HepG2 (cell line): ENCODE results near the gene TROAP. TPM values are rescaled to one million over a fixed set of nuclear protein-coding genes. Genes with fewer than 3 reads are reported as not detected.

ENCODE experiments used
- ATAC-seq: fragments of 200-7000 bp; cut with Tn5 transposase; 3 replicates; pipeline ENCODE4 v1.9.1; 2020; ENCODE audit warnings: mild to moderate bottlenecking, moderate library complexity
- BruUV-seq: library from RNA; stranded (reverse); fragments of 400-500 nt; replicated peaks from 2 replicates; lab custom pipeline; 2021; lab: Mats Ljungman, UMichigan
- CTCF ChIA-PET: fragments of 300-600 bp; formaldehyde crosslinking; extraction: SDS; loops from one replicate; lab custom pipeline; 2021; ENCODE audit warnings: low total read pairs, inconsistent platforms, low intra/inter-chr PET ratio; lab: Yijun Ruan, JAX
- POLR2A ChIA-PET: fragments of 350-600 bp; sonication (Branson Sonifier 250); formaldehyde crosslinking; loops from one replicate; lab custom pipeline; 2020; ENCODE audit warnings: antibody characterized with exemption, inconsistent platforms; lab: Yijun Ruan, JAX
- DNase-seq: peaks from one replicate; pipeline ENCODE4 v3.0.0-alpha.2; 2015; ENCODE audit warnings: low spot score
- FAIRE-seq: peaks from 3 replicates; lab custom pipeline; 2011; peaks lifted over from hg19 to GRCh38; lab: Jason Lieb, UNC
- H2AFZ ChIP-seq: one replicate; pipeline ENCODE4 v1.6.1; 2011; ENCODE audit warnings: low read length, inconsistent platforms
- H3K27ac ChIP-seq: fragments of 300-600 bp; 3 replicates; pipeline ENCODE4 v1.8.0; 2011; ENCODE audit warnings: mixed run types, mild to moderate bottlenecking, mixed read lengths, low read length, inconsistent platforms; ENCODE audit not compliant: insufficient read depth; ENCODE audit errors: extremely low read length
- H3K27me3 ChIP-seq, 2 experiments: fragments of 200-600 bp in 1 of 2; 2 replicates in 1 of 2; 3 replicates in 1 of 2; pipeline versions ENCODE4 v1.6.0 to v1.8.0; 2011; ENCODE audit warnings: low read length in 2 of 2, mild to moderate bottlenecking in 2 of 2, moderate library complexity in 2 of 2, inconsistent platforms in 1 of 2; ENCODE audit not compliant: insufficient read depth in 2 of 2, control insufficient read depth in 1 of 2
- H3K36me3 ChIP-seq, 2 experiments: fragments of 200-600 bp in 1 of 2; replicated peaks in 1 of 2; 2 replicates in 1 of 2; 3 replicates in 1 of 2; pipeline versions ENCODE4 v1.5.1 to v1.8.0; 2011; ENCODE audit warnings: low read length in 2 of 2, inconsistent platforms in 1 of 2; ENCODE audit not compliant: insufficient read depth in 2 of 2, control insufficient read depth in 1 of 2
- H3K4me1 ChIP-seq: 2 replicates; pipeline ENCODE4 v1.5.1; 2012; ENCODE audit warnings: low read length, inconsistent platforms; ENCODE audit not compliant: insufficient read depth
- H3K4me2 ChIP-seq: 2 replicates; pipeline ENCODE4 v1.6.0; 2011; ENCODE audit warnings: low read depth, low read length, inconsistent platforms
- H3K4me3 ChIP-seq, 3 experiments: fragments of 200-600 bp in 1 of 3; sonication (generic), shearing (Covaris generic) in 1 of 3; replicated peaks in 1 of 3; 2 replicates each; pipeline ENCODE4 v1.5.1; 2011 to 2016; ENCODE audit warnings: low read length in 3 of 3, inconsistent platforms in 2 of 3, low read depth in 2 of 3, mild to moderate bottlenecking in 2 of 3, control low read depth in 1 of 3, mixed read lengths in 1 of 3; ENCODE audit not compliant: insufficient read depth in 1 of 3
- H3K79me2 ChIP-seq: one replicate; pipeline ENCODE4 v1.6.1; 2011; ENCODE audit warnings: low read length, inconsistent platforms; ENCODE audit not compliant: insufficient read depth
- H3K9ac ChIP-seq: 2 replicates; pipeline ENCODE4 v1.6.0; 2011; ENCODE audit warnings: mild to moderate bottlenecking, low read depth, low read length, inconsistent platforms; ENCODE audit not compliant: insufficient read depth
- H3K9me3 ChIP-seq: 2 replicates; pipeline ENCODE4 v1.5.1; 2012; ENCODE audit warnings: mild to moderate bottlenecking, low read length
- H4K20me1 ChIP-seq: 2 replicates; pipeline ENCODE4 v1.6.0; 2011; ENCODE audit warnings: inconsistent platforms, mild to moderate bottlenecking, low read length, moderate library complexity; ENCODE audit not compliant: insufficient read depth
- CHCHD3 ChIP-seq: sonication (generic); formaldehyde crosslinking; IDR thresholded peaks from 2 replicates; pipeline ENCODE4 v1.8.0; 2022; ENCODE audit warnings: mild to moderate bottlenecking, missing genetic modification reagents, moderate library complexity
- FIP1L1 ChIP-seq: fragments of 200-400 bp; formaldehyde crosslinking; IDR thresholded peaks from 2 replicates; pipeline ENCODE4 v1.6.1; 2018; ENCODE audit warnings: low read depth, mild to moderate bottlenecking, low read length, moderate library complexity, borderline replicate concordance; ENCODE audit not compliant: insufficient read depth
- FOXA1 ChIP-seq, 2 experiments: fragments of 450-650 bp in 1 of 2; sonication (generic) in 1 of 2; formaldehyde crosslinking in 1 of 2; IDR thresholded peaks; 2 replicates each; pipeline versions ENCODE4 v1.4.0 to v1.6.1; 2016 to 2020; ENCODE audit warnings: missing genetic modification reagents in 1 of 2
- HMG20B ChIP-seq: conservative IDR thresholded peaks from 2 replicates; pipeline ENCODE4 v1.6.1; 2016; ENCODE audit warnings: missing genetic modification reagents, missing compliant biosample characterization
- NFKBIZ ChIP-seq: IDR thresholded peaks from 2 replicates; pipeline ENCODE4 v1.6.1; 2018; ENCODE audit warnings: missing genetic modification reagents, missing compliant biosample characterization
- NFRKB ChIP-seq: fragments of 450-650 bp; IDR thresholded peaks from 2 replicates; pipeline ENCODE4 v1.6.1; 2017
- TEAD3 ChIP-seq: optimal IDR thresholded peaks from 2 replicates; pipeline ENCODE3; 2016; ENCODE audit warnings: borderline replicate concordance
- ZBTB42 ChIP-seq: sonication (generic); formaldehyde crosslinking; IDR thresholded peaks from 2 replicates; pipeline ENCODE4 v1.5.0; 2020; ENCODE audit warnings: mild to moderate bottlenecking, missing genetic modification reagents
- ZMAT3 ChIP-seq: sonication (generic); formaldehyde crosslinking; conservative IDR thresholded peaks from 2 replicates; pipeline ENCODE4 v1.7.0; 2021; ENCODE audit warnings: missing genetic modification reagents
- ZNF251 ChIP-seq: sonication (generic); formaldehyde crosslinking; IDR thresholded peaks from 2 replicates; pipeline ENCODE4 v1.9.0; 2021; ENCODE audit warnings: mild to moderate bottlenecking, missing genetic modification reagents
- ZNF432 ChIP-seq: sonication (generic); formaldehyde crosslinking; IDR thresholded peaks from 2 replicates; pipeline ENCODE4 v1.5.0; 2020; ENCODE audit warnings: missing genetic modification reagents, mild to moderate bottlenecking, borderline replicate concordance
- ZNF598 ChIP-seq: sonication (generic); formaldehyde crosslinking; IDR thresholded peaks from 2 replicates; pipeline ENCODE4 v1.5.1; 2020; ENCODE audit warnings: mild to moderate bottlenecking, missing genetic modification reagents, borderline replicate concordance
- ZNF883 ChIP-seq: sonication (generic); formaldehyde crosslinking; IDR thresholded peaks from 2 replicates; pipeline ENCODE4 v1.5.1; 2020; ENCODE audit warnings: mild to moderate bottlenecking, missing genetic modification reagents; ENCODE audit errors: not compliant biosample characterization
- ZNF891 ChIP-seq: sonication (generic); formaldehyde crosslinking; IDR thresholded peaks from 2 replicates; pipeline ENCODE4 v1.5.0; 2020; ENCODE audit warnings: mild to moderate bottlenecking, missing genetic modification reagents
- WGBS: methylation state at CpG from one replicate; pipeline ENCODE4 v1.1.6; 2017; ENCODE audit warnings: low lambda C conversion rate; 5-methylcytosine and 5-hydroxymethylcytosine counted together
- in situ Hi-C: cut with HindIII; loops from 2 replicates; pipeline ENCODE4 v1.10.0; 2017; ENCODE audit warnings: low pct_unique_long_range_greater_than_20kb; ENCODE audit not compliant: extremely low pct_ligation_motif_present
- intact Hi-C: fragments of 100-400 bp; cut with micrococcal nuclease; formaldehyde crosslinking; loops from one replicate; pipeline ENCODE4 v1.10.0; 2022; ENCODE audit not compliant: unreplicated experiment
- polyA plus RNA-seq, 8 experiments: library from polyadenylated mRNA; depleted of rRNA in 3 of 8; stranded (reverse) in 7 of 8; unstranded in 1 of 8; fragments of >200 nt; fragmentation: Illumina TruSeq in 4 of 8; extraction: Trizol in 4 of 8; gene quantifications; 2 replicates each; pipeline versions ENCODE4 v1.2.1 to v1.2.3, GENCODE V29; 2011 to 2016; ENCODE audit warnings: low read depth in 4 of 8, missing spikeins in 1 of 8, mixed read lengths in 1 of 8; ENCODE audit not compliant: insufficient read depth in 1 of 8
- total RNA-seq, 5 experiments: library from RNA; depleted of rRNA; stranded (reverse); fragments of >200 nt; fragmentation: Illumina TruSeq; extraction: Trizol; gene quantifications; 2 replicates each; pipeline ENCODE4 v1.2.3, GENCODE V29; 2016; ENCODE audit warnings: low read depth in 1 of 5
- TF ChIP-seq, protein P1 (sequence below): sonication (generic); formaldehyde crosslinking; IDR thresholded peaks from 2 replicates; pipeline ENCODE4 v1.4.0; 2020; ENCODE audit warnings: mild to moderate bottlenecking, low read depth, missing genetic modification reagents
- TF ChIP-seq, protein P2 (sequence below): sonication (generic); formaldehyde crosslinking; IDR thresholded peaks from 2 replicates; pipeline ENCODE4 v1.4.0; 2020; ENCODE audit warnings: missing genetic modification reagents
- TF ChIP-seq, protein P3 (sequence below): sonication (generic); formaldehyde crosslinking; IDR thresholded peaks from 2 replicates; pipeline ENCODE4 v1.8.1; 2023; ENCODE audit warnings: mild to moderate bottlenecking, moderate library complexity, missing genetic modification reagents

TROAP gene
- total and polyA plus RNA-seq, 2 of the 13 experiments (the other 11 are each of a cell fraction or from before 2014, with no cell fraction given) = 22.5 to 30.9 TPM

DNA sequence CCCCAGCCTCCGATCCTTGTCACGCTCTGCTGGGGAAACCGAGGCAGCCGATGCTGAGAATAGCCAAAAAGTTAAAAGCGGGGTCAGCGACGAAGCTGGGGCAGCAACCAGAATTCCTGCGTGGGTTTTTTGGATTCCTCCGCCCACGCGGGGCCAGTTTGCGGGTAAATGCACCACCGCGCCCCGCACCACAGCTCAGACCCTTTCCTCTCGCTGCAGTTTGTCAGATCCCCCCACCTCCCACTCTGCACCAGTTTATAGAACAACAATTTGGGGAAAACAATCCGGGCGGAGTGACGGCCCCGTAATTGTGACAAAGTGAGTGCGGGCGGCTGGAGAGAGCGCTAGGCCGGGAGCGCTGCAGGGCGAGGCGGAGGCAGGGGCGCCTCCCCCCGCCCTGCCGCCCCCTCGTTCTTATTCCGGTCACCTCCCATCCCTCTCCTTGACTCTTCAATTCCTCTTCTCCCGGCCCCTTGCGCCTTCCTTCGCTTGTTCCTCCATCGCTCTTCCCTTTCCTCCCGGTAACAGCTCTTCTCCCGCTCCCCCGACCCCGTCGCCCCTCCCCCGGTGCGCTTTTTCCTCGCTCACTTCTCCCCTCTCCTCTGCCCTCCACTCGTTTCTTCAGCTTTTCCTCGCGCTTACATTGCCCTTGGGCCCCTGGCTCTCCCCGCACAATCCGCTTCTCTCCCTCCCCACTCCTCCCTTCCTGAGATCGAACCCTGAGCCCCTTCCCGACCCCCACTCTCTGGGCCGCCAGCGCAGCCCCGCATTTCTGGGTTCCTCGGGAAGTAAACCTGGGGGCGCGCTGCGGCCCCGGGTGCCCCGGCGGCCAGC lies 23.0 kb downstream of the TROAP start (continued):
- TF ChIP-seq FIP1L1 = no peak
- no peak for TF ChIP-seq ZNF432 (CRISPR knock-in tag)
- no peak for TF ChIP-seq NFKBIZ (CRISPR knock-in tag)
- TF ChIP-seq NFRKB = no peak
- no peak for TF ChIP-seq HMG20B
- TF ChIP-seq ZNF251 (CRISPR knock-in tag) = no peak
- TF ChIP-seq, all 625 proteins: peak for 4

DNA sequence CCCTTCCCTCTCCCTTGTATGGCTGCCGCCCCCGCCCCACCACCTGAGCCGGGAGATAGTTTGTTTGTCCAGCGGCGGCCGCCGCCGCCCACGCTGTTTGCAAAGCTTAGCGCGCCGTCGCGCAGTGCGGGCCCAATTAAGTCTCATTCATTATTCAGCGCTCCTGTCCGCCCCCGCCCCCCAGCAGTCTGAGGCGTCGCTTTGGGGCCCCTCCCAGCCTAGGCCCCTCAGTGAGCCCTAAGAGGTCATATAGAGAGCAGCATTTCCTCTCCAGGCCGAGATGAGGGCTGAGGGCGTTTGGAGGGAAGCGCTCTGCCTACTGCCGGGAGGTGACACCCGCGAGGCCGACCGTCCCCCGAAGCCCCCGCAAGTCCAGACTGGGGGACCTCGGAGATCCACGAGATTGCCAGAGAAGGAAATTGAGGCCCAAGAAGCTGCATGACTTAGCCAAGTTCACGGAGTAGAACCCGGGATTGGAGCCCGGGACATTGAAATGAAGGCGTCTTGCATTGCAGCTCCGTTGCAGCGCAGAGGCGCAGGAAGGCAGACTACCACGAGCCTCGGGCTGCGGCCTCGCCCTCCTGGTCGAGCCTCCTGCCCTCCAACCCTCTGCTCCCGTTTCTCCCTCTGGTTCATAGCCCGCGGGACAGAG lies 23.7 kb downstream of the TROAP start, which contains the start of gene DNAJC22:
TSS of gene DNAJC22 (plus strand) at position 230 of the 652 bp plus-strand sequence. CDS start 1,985 bp downstream, outside the sequence.
- no TSS peak for BruUV-seq
- ChIA-PET POLR2A (interaction anchor here (0.7 to 4.5 kb wide), 9 partner anchors 10 to 167 kb away, joined by 3 to 41 read pairs (median 8); partner anchors contain the start of genes SPATS2 and TROAP), CTCF (interaction anchor here (1.0 to 3.0 kb wide), 3 partner anchors 15 to 167 kb away, joined by 4 to 6 read pairs (median 5); no protein-coding TSS in a partner anchor)
- Histone ChIP-seq H3K9ac (peak within 1 kb of the TSS; percentile 42), H4K20me1 (0 out of 2 replicates have a peak, but pooled peaks cover 6% of the 10 kb centered on the region), H2AFZ (no peak within 1 kb of the TSS), H3K4me1 (peaks cover 67% of the 10 kb centered on the region), H3K27me3 (peaks cover 13 to 47% of the 10 kb centered on the region in 2 experiments; a peak in 4 of 5 replicates), H3K27ac (no peak within 1 kb of the TSS), H3K4me3 (peak within 1 kb of the TSS; percentile 48 to 84 (median 63)), H3K79me2 (peaks cover 17% of the 10 kb centered on the region), H3K9me3 (no peaks in the 10 kb centered on the region), H3K36me3 (peaks cover 2 to 3% of the 10 kb centered on the region in 2 experiments; a peak in 2 of 5 replicates), H3K4me2 (peak within 1 kb of the TSS; percentile 98)
- in situ Hi-C loops (loop anchor here (10.0 kb wide), 1 partner anchor 62 kb away; no protein-coding TSS in a partner anchor), intact Hi-C loops (loop anchor here (1.0 kb wide), 1 partner anchor 23 kb away; the partner anchor contains the start of gene TROAP)
- DNase-seq (no peak), FAIRE-seq (no peak), ATAC-seq (peak; percentile 17)
- 1% methylated on average over 27 of the region's 47 CpGs for WGBS
- TF ChIP-seq FOXA1 (IDR thresholded peaks at IDR 0.05) = no peak
- peak; percentile 31; the same call in 1 of the 2 replicates for TF ChIP-seq FOXA1 (CRISPR knock-in tag; IDR thresholded peaks at IDR 0.05)
- TF ChIP-seq ZNF598 (CRISPR knock-in tag) = peak; percentile 7; the same call in 1 of the 2 replicates
- TF ChIP-seq TEAD3 = no peak
- TF ChIP-seq ZBTB42 (CRISPR knock-in tag) = peak; percentile 64; the same call in 1 of the 2 replicates
- TF ChIP-seq CHCHD3 (CRISPR knock-in tag) = 0 out of 2 replicates have a peak, but pooled peaks have one; percentile 38
- TF ChIP-seq, protein P1, sequence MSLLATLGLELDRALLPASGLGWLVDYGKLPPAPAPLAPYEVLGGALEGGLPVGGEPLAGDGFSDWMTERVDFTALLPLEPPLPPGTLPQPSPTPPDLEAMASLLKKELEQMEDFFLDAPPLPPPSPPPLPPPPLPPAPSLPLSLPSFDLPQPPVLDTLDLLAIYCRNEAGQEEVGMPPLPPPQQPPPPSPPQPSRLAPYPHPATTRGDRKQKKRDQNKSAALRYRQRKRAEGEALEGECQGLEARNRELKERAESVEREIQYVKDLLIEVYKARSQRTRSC (CRISPR knock-in tag) = no peak
- TF ChIP-seq, protein P2, sequence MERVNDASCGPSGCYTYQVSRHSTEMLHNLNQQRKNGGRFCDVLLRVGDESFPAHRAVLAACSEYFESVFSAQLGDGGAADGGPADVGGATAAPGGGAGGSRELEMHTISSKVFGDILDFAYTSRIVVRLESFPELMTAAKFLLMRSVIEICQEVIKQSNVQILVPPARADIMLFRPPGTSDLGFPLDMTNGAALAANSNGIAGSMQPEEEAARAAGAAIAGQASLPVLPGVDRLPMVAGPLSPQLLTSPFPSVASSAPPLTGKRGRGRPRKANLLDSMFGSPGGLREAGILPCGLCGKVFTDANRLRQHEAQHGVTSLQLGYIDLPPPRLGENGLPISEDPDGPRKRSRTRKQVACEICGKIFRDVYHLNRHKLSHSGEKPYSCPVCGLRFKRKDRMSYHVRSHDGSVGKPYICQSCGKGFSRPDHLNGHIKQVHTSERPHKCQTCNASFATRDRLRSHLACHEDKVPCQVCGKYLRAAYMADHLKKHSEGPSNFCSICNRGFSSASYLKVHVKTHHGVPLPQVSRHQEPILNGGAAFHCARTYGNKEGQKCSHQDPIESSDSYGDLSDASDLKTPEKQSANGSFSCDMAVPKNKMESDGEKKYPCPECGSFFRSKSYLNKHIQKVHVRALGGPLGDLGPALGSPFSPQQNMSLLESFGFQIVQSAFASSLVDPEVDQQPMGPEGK (CRISPR knock-in tag) = peak; percentile 13; the same call in 1 of the 2 replicates
- TF ChIP-seq, protein P3, sequence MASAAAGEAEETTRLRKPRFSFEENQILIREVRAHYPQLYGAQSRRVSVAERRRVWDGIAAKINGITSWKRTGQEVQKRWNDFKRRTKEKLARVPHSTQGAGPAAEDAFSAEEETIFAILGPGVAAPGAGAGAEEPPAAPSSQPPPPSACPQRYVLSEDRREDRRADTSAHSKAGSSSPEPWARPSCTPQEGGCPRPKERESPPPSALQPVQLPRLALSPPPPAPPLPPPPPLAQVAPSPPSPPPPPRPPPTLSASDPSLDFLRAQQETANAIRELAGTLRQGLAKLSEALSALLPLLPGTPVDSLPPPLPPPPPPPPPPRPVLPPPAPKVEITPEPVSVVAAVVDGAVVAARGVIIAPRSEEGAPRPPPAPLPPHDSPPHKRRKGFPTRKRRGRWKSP (CRISPR knock-in tag) = peak; percentile 85
- peak; percentile 73; the same call in 1 of the 2 replicates for TF ChIP-seq ZMAT3 (CRISPR knock-in tag)
- TF ChIP-seq ZNF891 (CRISPR knock-in tag) = peak; percentile 61; the same call in 1 of the 2 replicates
- TF ChIP-seq ZNF883 (CRISPR knock-in tag) = peak; percentile 74
